GM12878 (cell line): ENCODE results near the gene UBE2M. TPM values are rescaled to one million over a fixed set of nuclear protein-coding genes. Genes with fewer than 3 reads are reported as not detected.

ENCODE experiments used
- ATF7 ChIP-seq: fragments of 450-650 bp; IDR thresholded peaks from 2 replicates; pipeline ENCODE4 v1.6.1; 2016; ENCODE audit warnings: low read depth, mild to moderate bottlenecking
- BACH1 ChIP-seq: fragments of 450-650 bp; IDR thresholded peaks from 2 replicates; pipeline ENCODE4 v1.6.1; 2017; ENCODE audit warnings: mild to moderate bottlenecking, borderline replicate concordance
- BCL11A ChIP-seq: IDR thresholded peaks from 2 replicates; pipeline ENCODE4 v1.6.1; 2011; ENCODE audit warnings: low read depth, low read length
- BHLHE40 ChIP-seq, 2 experiments: fragments of 450-650 bp in 1 of 2; IDR thresholded peaks; 2 replicates each; pipeline ENCODE4 v1.6.1; 2011 to 2017; ENCODE audit warnings: low read depth in 2 of 2, borderline replicate concordance in 1 of 2, improper control_type of control experiment in 1 of 2, low read length in 1 of 2, mild to moderate bottlenecking in 1 of 2
- BRCA1 ChIP-seq: IDR thresholded peaks from 2 replicates; pipeline ENCODE4 v1.6.1; 2011; ENCODE audit warnings: low read depth, low read length, improper control_type of control experiment
- IKZF1 ChIP-seq: fragments of 450-650 bp; conservative IDR thresholded peaks from 2 replicates; pipeline ENCODE4 v1.6.1; 2017; ENCODE audit warnings: antibody characterized with exemption, mild to moderate bottlenecking
- JUNB ChIP-seq: IDR thresholded peaks from 2 replicates; pipeline ENCODE4 v1.6.1; 2016; ENCODE audit warnings: antibody characterized with exemption, mild to moderate bottlenecking
- JUND ChIP-seq: IDR thresholded peaks from 2 replicates; pipeline ENCODE4 v1.6.1; 2012; ENCODE audit warnings: low read depth, mild to moderate bottlenecking, low read length, improper control_type of control experiment, moderate library complexity
- KDM1A ChIP-seq: fragments of 200-600 bp; sonication (generic); IDR thresholded peaks from 2 replicates; pipeline ENCODE4 v1.6.1; 2016; ENCODE audit warnings: borderline replicate concordance
- MTA2 ChIP-seq: fragments of 450-650 bp; IDR thresholded peaks from 2 replicates; pipeline ENCODE4 v1.6.1; 2016; ENCODE audit warnings: low read depth, mild to moderate bottlenecking, moderate library complexity
- MYB ChIP-seq: fragments of 150-350 bp; IDR thresholded peaks from 2 replicates; pipeline ENCODE4 v1.6.1; 2014; ENCODE audit warnings: mild to moderate bottlenecking, low read depth, low read length, borderline replicate concordance
- PAX8 ChIP-seq: fragments of 450-650 bp; IDR thresholded peaks from 2 replicates; pipeline ENCODE4 v1.6.1; 2017; ENCODE audit warnings: mild to moderate bottlenecking, moderate library complexity
- POLR2AphosphoS2 ChIP-seq: IDR thresholded peaks from 2 replicates; pipeline ENCODE4 v1.6.1; 2011; ENCODE audit warnings: low read depth, mild to moderate bottlenecking, low read length, improper control_type of control experiment, moderate library complexity
- POLR2AphosphoS5 ChIP-seq: IDR thresholded peaks from 2 replicates; pipeline ENCODE4 v1.6.1; 2011; ENCODE audit warnings: mild to moderate bottlenecking, low read length, inconsistent platforms
- RUNX3 ChIP-seq: IDR thresholded peaks from 2 replicates; pipeline ENCODE4 v1.6.1; 2012; ENCODE audit warnings: low read length, inconsistent platforms
- SIX5 ChIP-seq: IDR thresholded peaks from 2 replicates; pipeline ENCODE4 v1.6.1; 2011; ENCODE audit warnings: mild to moderate bottlenecking, low read depth, low read length, moderate library complexity; ENCODE audit not compliant: severe bottlenecking
- SMAD5 ChIP-seq: IDR thresholded peaks from 2 replicates; pipeline ENCODE4 v1.6.1; 2016; ENCODE audit warnings: antibody characterized with exemption, low read depth
- SMC3 ChIP-seq: IDR thresholded peaks from 2 replicates; pipeline ENCODE4 v1.6.1; 2011; ENCODE audit warnings: low read length, improper control_type of control experiment, borderline replicate concordance
- SP1 ChIP-seq: IDR thresholded peaks from one replicate; pipeline ENCODE4 v1.6.1; 2011; ENCODE audit warnings: low read depth, low read length
- SREBF1 ChIP-seq: IDR thresholded peaks from 2 replicates; pipeline ENCODE4 v1.6.1; 2012; ENCODE audit warnings: mild to moderate bottlenecking, low read length
- SRF ChIP-seq, 2 experiments: IDR thresholded peaks; 2 replicates each; pipeline ENCODE4 v1.6.1; 2011; ENCODE audit warnings: low read depth in 2 of 2, low read length in 2 of 2, mild to moderate bottlenecking in 1 of 2, moderate library complexity in 1 of 2
- STAT3 ChIP-seq: IDR thresholded peaks from 2 replicates; pipeline ENCODE4 v1.6.1; 2011; ENCODE audit warnings: low read depth, low read length, improper control_type of control experiment
- TARDBP ChIP-seq: IDR thresholded peaks from 2 replicates; pipeline ENCODE4 v1.6.1; 2016; ENCODE audit warnings: borderline replicate concordance
- TCF3 ChIP-seq: IDR thresholded peaks from 2 replicates; pipeline ENCODE4 v1.6.1; 2012; ENCODE audit warnings: low read depth, mild to moderate bottlenecking, low read length, borderline replicate concordance; ENCODE audit not compliant: insufficient read depth
- ZSCAN29 ChIP-seq: fragments of 450-650 bp; IDR thresholded peaks from 2 replicates; pipeline ENCODE4 v1.6.1; 2017; ENCODE audit warnings: mild to moderate bottlenecking, moderate library complexity
- polyA plus RNA-seq, 11 experiments: library from polyadenylated mRNA; depleted of rRNA in 4 of 11; unstranded in 6 of 11; stranded (reverse) in 5 of 11; fragments of >200 nt; fragmentation: Nextera tagmentation in 4 of 11; fragmentation: Illumina TruSeq in 1 of 11; extraction: Ambion mirVana in 4 of 11; extraction: Trizol in 1 of 11; gene quantifications; 1 replicate in 1 of 11; 2 replicates in 10 of 11; pipeline versions ENCODE4 v1.2.1 to v1.2.3, GENCODE V29; 2011 to 2016; ENCODE audit warnings: inconsistent platforms in 2 of 11, missing spikeins in 2 of 11, low read depth in 1 of 11
- total RNA-seq, 4 experiments: library from RNA; depleted of rRNA in 3 of 4; stranded (reverse); fragments of >200 nt in 3 of 4; fragmentation: Illumina TruSeq in 1 of 4; extraction: Trizol in 1 of 4; gene quantifications; 2 replicates each; pipeline versions ENCODE4 v1.2.1 to v1.2.3, GENCODE V29; 2013 to 2021
- TF ChIP-seq, protein P1 (sequence below): fragments of 450-650 bp; IDR thresholded peaks from 2 replicates; pipeline ENCODE4 v1.6.1; 2018; ENCODE audit warnings: mild to moderate bottlenecking, low read depth, moderate library complexity; ENCODE audit not compliant: partially characterized antibody
- TF ChIP-seq, protein P2 (sequence below): fragments of 150-350 bp; IDR thresholded peaks from 2 replicates; pipeline ENCODE4 v1.6.1; 2016; ENCODE audit warnings: low read depth, low read length

Gene UBE2M
- total and polyA plus RNA-seq, 10 of the 15 experiments (the other 5 are each of a cell fraction or from before 2014, with no cell fraction given) = 1.4 to 105 (median 73.9) TPM

DNA sequence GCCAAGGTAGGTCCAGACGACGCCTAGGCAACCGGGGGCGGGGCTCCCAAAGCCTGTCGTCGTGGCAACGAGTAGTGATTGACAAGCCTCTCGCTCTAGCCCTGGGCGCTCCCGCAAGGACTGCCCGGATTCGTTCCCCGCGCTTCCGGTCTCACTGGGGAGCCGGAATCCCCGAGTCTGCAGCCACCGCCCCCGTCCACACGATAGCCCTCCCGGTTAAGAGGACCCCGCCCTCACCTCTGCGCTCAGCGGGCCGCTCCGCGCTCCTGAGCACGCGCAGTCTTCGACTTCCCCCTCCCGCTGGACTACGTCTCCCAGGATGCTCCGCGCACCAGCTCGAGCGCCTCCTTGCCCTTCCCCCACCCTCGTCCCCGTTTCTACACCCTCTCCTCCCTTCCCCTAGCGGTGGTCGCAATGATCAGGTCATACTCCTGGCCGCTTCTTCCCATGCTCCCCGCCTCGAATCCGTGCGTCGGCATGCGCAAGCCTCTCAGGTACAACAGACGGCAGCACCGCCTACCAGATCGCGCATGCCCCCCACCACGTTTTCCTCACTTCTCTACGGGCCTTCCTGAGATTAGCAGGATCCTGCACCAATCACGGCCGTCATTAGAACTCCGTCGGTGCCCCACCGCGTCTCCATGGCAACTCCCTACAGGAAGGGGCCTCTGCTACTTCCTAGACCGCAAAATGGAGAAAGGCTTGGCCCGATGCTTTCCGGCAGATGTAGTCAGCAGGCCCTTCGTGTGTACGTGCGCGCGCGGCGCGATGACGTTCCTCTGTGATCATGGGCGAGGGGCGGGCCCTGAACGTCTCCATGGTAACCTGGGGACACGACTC, 14.6 kb upstream of the UBE2M start, which contains the start of gene MZF1 (continued):
- TF ChIP-seq ATF7 = peak; percentile 78
- no peak for TF ChIP-seq MYB
- TF ChIP-seq, protein P1, sequence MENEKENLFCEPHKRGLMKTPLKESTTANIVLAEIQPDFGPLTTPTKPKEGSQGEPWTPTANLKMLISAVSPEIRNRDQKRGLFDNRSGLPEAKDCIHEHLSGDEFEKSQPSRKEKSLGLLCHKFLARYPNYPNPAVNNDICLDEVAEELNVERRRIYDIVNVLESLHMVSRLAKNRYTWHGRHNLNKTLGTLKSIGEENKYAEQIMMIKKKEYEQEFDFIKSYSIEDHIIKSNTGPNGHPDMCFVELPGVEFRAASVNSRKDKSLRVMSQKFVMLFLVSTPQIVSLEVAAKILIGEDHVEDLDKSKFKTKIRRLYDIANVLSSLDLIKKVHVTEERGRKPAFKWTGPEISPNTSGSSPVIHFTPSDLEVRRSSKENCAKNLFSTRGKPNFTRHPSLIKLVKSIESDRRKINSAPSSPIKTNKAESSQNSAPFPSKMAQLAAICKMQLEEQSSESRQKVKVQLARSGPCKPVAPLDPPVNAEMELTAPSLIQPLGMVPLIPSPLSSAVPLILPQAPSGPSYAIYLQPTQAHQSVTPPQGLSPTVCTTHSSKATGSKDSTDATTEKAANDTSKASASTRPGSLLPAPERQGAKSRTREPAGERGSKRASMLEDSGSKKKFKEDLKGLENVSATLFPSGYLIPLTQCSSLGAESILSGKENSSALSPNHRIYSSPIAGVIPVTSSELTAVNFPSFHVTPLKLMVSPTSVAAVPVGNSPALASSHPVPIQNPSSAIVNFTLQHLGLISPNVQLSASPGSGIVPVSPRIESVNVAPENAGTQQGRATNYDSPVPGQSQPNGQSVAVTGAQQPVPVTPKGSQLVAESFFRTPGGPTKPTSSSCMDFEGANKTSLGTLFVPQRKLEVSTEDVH = peak; percentile 42
- peak; percentile 87 for TF ChIP-seq SP1
- TF ChIP-seq POLR2AphosphoS2 = peak; percentile 76
- TF ChIP-seq BHLHE40 (IDR thresholded peaks at IDR 0.05; ENCODE audit: borderline replicate concordance in 1 of 2, low read depth in 2 of 2, low read length in 1 of 2) = peak; percentile 49 to 56; a peak in 3 of 4 replicates
- TF ChIP-seq IKZF1 = peak; percentile 96
- no peak for TF ChIP-seq BCL11A
- TF ChIP-seq SRF (IDR thresholded peaks at IDR 0.05; ENCODE audit: low read depth in 2 of 2, low read length in 2 of 2) = peak; percentile 9 to 66; a peak in 2 of 4 replicates
- TF ChIP-seq KDM1A = no peak
- TF ChIP-seq JUNB = no peak
- TF ChIP-seq MTA2 = peak; percentile 50
- TF ChIP-seq, protein P2, sequence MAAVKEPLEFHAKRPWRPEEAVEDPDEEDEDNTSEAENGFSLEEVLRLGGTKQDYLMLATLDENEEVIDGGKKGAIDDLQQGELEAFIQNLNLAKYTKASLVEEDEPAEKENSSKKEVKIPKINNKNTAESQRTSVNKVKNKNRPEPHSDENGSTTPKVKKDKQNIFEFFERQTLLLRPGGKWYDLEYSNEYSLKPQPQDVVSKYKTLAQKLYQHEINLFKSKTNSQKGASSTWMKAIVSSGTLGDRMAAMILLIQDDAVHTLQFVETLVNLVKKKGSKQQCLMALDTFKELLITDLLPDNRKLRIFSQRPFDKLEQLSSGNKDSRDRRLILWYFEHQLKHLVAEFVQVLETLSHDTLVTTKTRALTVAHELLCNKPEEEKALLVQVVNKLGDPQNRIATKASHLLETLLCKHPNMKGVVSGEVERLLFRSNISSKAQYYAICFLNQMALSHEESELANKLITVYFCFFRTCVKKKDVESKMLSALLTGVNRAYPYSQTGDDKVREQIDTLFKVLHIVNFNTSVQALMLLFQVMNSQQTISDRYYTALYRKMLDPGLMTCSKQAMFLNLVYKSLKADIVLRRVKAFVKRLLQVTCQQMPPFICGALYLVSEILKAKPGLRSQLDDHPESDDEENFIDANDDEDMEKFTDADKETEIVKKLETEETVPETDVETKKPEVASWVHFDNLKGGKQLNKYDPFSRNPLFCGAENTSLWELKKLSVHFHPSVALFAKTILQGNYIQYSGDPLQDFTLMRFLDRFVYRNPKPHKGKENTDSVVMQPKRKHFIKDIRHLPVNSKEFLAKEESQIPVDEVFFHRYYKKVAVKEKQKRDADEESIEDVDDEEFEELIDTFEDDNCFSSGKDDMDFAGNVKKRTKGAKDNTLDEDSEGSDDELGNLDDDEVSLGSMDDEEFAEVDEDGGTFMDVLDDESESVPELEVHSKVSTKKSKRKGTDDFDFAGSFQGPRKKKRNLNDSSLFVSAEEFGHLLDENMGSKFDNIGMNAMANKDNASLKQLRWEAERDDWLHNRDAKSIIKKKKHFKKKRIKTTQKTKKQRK = 0 out of 2 replicates have a peak, but pooled peaks have one; percentile 29
- no peak for TF ChIP-seq SMC3
- TF ChIP-seq SREBF1 = 0 out of 2 replicates have a peak, but pooled peaks have one; percentile 34
- TF ChIP-seq TCF3 = no peak
- peak; percentile 76; the same call in 1 of the 2 replicates for TF ChIP-seq BACH1
- peak; percentile 97 for TF ChIP-seq RUNX3
- TF ChIP-seq SMAD5 = 0 out of 2 replicates have a peak, but pooled peaks have one; percentile 36
- TF ChIP-seq PAX8 = no peak
- TF ChIP-seq STAT3 = 0 out of 2 replicates have a peak, but pooled peaks have one; percentile 72
- no peak; the same call in 1 of the 2 replicates for TF ChIP-seq TARDBP
- TF ChIP-seq BRCA1 = no peak
- TF ChIP-seq POLR2AphosphoS5 = peak; percentile 70; the same call in 1 of the 2 replicates
- no peak for TF ChIP-seq ZSCAN29
- peak; percentile 76 for TF ChIP-seq SIX5
- TF ChIP-seq JUND = no peak
